ENCODE measurements around the gene UBE2V1. TPM values are rescaled to one million over a fixed set of nuclear protein-coding genes. Genes with fewer than 3 reads are reported as not detected.

UBE2V1 gene
- polyA plus RNA-seq, 1 of the 3 experiments (the other 2 are of a cell fraction), result 99.7 TPM

- Histone ChIP-seq H2AFZ (ENCODE audit: low read depth) (no peak overlapping the region), H4K20me1 (ENCODE audit: insufficient read depth) (no peaks in the 10 kb centered on the region), H3K27ac (ENCODE audit: low read depth in 2 of 2, low read length in 1 of 2) (no peak overlapping the region), H3K4me3 (ENCODE audit: low read depth in 2 of 2, low read length in 1 of 2) (no peak overlapping the region), H3K79me2 (ENCODE audit: insufficient read depth) (no peaks in the 10 kb centered on the region), H3K27me3 (ENCODE audit: insufficient read depth) (no peaks in the 10 kb centered on the region), H3K9me2 (no peaks in the 10 kb centered on the region), H3K4me2 (no peak overlapping the region), H3F3A (replicated peaks; ENCODE audit: insufficient read depth) (peaks cover 4% of the 10 kb centered on the region), H3K36me3 (replicated peaks in 1 of 2; ENCODE audit: control insufficient read depth in 1 of 2, insufficient read depth in 2 of 2, low read length in 1 of 2) (peaks cover 6 to 36% of the 10 kb centered on the region in 2 experiments), H3K4me1 (ENCODE audit: control insufficient read depth in 1 of 2, insufficient read depth in 2 of 2, low read depth in 1 of 2, low read length in 1 of 2) (no peaks in the 10 kb centered on the region; a peak in 2 of 4 replicates), H3K9ac (no peak overlapping the region), H3K9me3 (no peaks in the 10 kb centered on the region)
- POLR2A ChIA-PET, result no interaction called here
- 88% methylated on average over 4 of the region's 4 CpGs for WGBS (ENCODE audit: low lambda C conversion rate)
- CTCF ChIA-PET, result interaction anchor here (0.7 to 1.7 kb wide), 4 partner anchors 8 to 52 kb away, joined by 3 to 6 read pairs (median 3); no protein-coding TSS in a partner anchor
- TF ChIP-seq JUND (IDR thresholded peaks at IDR 0.05) (no peak), NFIC (IDR thresholded peaks at IDR 0.05; ENCODE audit: borderline replicate concordance) (no peak), ZBTB33 (IDR thresholded peaks at IDR 0.05; ENCODE audit: borderline replicate concordance, low read depth) (no peak), EP300 (IDR thresholded peaks at IDR 0.05; ENCODE audit: borderline replicate concordance in 1 of 2, low read depth in 1 of 2, low read length in 1 of 2) (no peak), CTCF (IDR thresholded peaks at IDR 0.05) (no peak)
- DNase-seq, result no peak
Observed at GRCh38 chr20:50126662-50127061, 13.7 kb upstream of the UBE2V1 start.

GRCh38 chr20:50125279-50125678 lies 12.3 kb upstream of the UBE2V1 start:
- WGBS (ENCODE audit: low lambda C conversion rate), result 94% methylated on average over 3 of the region's 3 CpGs
- no peaks in the 10 kb centered on the region for H3K27me3 ChIP-seq (ENCODE audit: insufficient read depth)
- no peaks in the 10 kb centered on the region for H4K20me1 ChIP-seq (ENCODE audit: insufficient read depth)
- H3F3A ChIP-seq (replicated peaks; ENCODE audit: insufficient read depth), result peaks cover 4% of the 10 kb centered on the region
- ChIA-PET POLR2A (no interaction called here), CTCF (interaction anchor here (1.7 to 11.5 kb wide), 3 partner anchors 9 to 54 kb away, joined by 6 to 297 read pairs (median 6); no protein-coding TSS in a partner anchor)
- no peak overlapping the region for H3K4me2 ChIP-seq
- no peaks in the 10 kb centered on the region; a peak in 2 of 4 replicates for H3K4me1 ChIP-seq (ENCODE audit: control insufficient read depth in 1 of 2, insufficient read depth in 2 of 2, low read depth in 1 of 2, low read length in 1 of 2)
- H2AFZ ChIP-seq (ENCODE audit: low read depth), result no peak overlapping the region
- no peak overlapping the region for H3K9ac ChIP-seq
- no peaks in the 10 kb centered on the region for H3K9me3 ChIP-seq
- DNase-seq, result no peak
- H3K9me2 ChIP-seq, result no peaks in the 10 kb centered on the region
- H3K79me2 ChIP-seq (ENCODE audit: insufficient read depth), result no peaks in the 10 kb centered on the region
- H3K4me3 ChIP-seq (ENCODE audit: low read depth in 2 of 2, low read length in 1 of 2), result no peak overlapping the region
- no peak overlapping the region for H3K27ac ChIP-seq (ENCODE audit: low read depth in 2 of 2, low read length in 1 of 2)
- peaks cover 6 to 32% of the 10 kb centered on the region in 2 experiments for H3K36me3 ChIP-seq (replicated peaks in 1 of 2; ENCODE audit: control insufficient read depth in 1 of 2, insufficient read depth in 2 of 2, low read length in 1 of 2)
- TF ChIP-seq REST (IDR thresholded peaks at IDR 0.05; ENCODE audit: low read depth, low read length) (no peak), CTCF (IDR thresholded peaks at IDR 0.05) (no peak), EP300 (IDR thresholded peaks at IDR 0.05; ENCODE audit: borderline replicate concordance in 1 of 2, low read depth in 1 of 2, low read length in 1 of 2) (no peak), TAF1 (IDR thresholded peaks at IDR 0.05; ENCODE audit: borderline replicate concordance, low read depth, low read length) (no peak), MXI1 (IDR thresholded peaks at IDR 0.05; ENCODE audit: low read depth, low read length) (no peak), FOXJ3 (CRISPR knock-in tag; IDR thresholded peaks at IDR 0.05) (no peak), RCOR1 (IDR thresholded peaks at IDR 0.05; ENCODE audit: low read length) (no peak), POLR2AphosphoS5 (IDR thresholded peaks at IDR 0.05; ENCODE audit: low read depth, low read length) (no peak), TEAD4 (IDR thresholded peaks at IDR 0.05; ENCODE audit: borderline replicate concordance, insufficient read depth) (no peak), ZBTB33 (IDR thresholded peaks at IDR 0.05; ENCODE audit: borderline replicate concordance, low read depth) (no peak), FOSL2 (IDR thresholded peaks at IDR 0.05; ENCODE audit: borderline replicate concordance, low read depth) (no peak)

All from SK-N-SH (cell line).